HFFc6 (cell line): ENCODE measurements around the gene HS6ST3. TPM values are rescaled to one million over a fixed set of nuclear protein-coding genes. Genes with fewer than 3 reads are reported as not detected.
"Not testable (repeated sequence)": the region's sequence is repeated elsewhere in the genome, so short reads cannot be mapped to it uniquely, and the experiment has no call there.

Experiments used
- DNase-seq: peaks from one replicate; pipeline ENCODE4 v3.0.0-alpha.2; 2018
- H3K27ac Mint-ChIP-seq: 2 replicates; pipeline ENCODE4 v1.8.0; 2020; ENCODE audit warnings: mild to moderate bottlenecking, mixed read lengths
- H3K27me3 Mint-ChIP-seq: 2 replicates; pipeline ENCODE4 v1.8.0; 2021; ENCODE audit warnings: mild to moderate bottlenecking, moderate library complexity, mixed read lengths; ENCODE audit not compliant: insufficient read depth
- H3K36me3 Mint-ChIP-seq: 2 replicates; pipeline ENCODE4 v1.8.0; 2021; ENCODE audit warnings: low read depth, mixed read lengths
- H3K4me1 Mint-ChIP-seq: 2 replicates; pipeline ENCODE4 v1.8.0; 2020; ENCODE audit warnings: low read depth, mixed read lengths
- H3K4me3 Mint-ChIP-seq: 2 replicates; pipeline ENCODE4 v1.8.0; 2020; ENCODE audit warnings: mild to moderate bottlenecking, moderate library complexity, mixed read lengths
- H3K9me3 Mint-ChIP-seq: 2 replicates; pipeline ENCODE4 v1.8.0; 2020; ENCODE audit warnings: mild to moderate bottlenecking, mixed read lengths
- CTCF ChIP-seq: fragments of 200-600 bp; sonication (generic); IDR thresholded peaks from 2 replicates; pipeline ENCODE4 v1.5.0; 2021; ENCODE audit warnings: antibody characterized with exemption, mild to moderate bottlenecking
- total RNA-seq, 6 experiments: library from RNA; stranded (reverse); fragmentation: NEBNext Ultra II Directional; extraction: Animal tissue kit (Norgen Biotek cat#: 25700); gene quantifications; 2 replicates in 1 of 6; 3 replicates in 5 of 6; pipeline ENCODE4 v1.2.3, GENCODE V29; 2021

Gene HS6ST3
- total RNA-seq, 6 experiments from 2014 or later = not detected

GRCh38 chr13:96100457-96101220, 10.7 kb downstream of the HS6ST3 start:
- TF ChIP-seq CTCF = no peak
- H3K36me3 Mint-ChIP-seq = no peaks in the 10 kb centered on the region
- peaks cover under 1% of the 10 kb centered on the region for H3K27me3 Mint-ChIP-seq
- no peaks in the 10 kb centered on the region for H3K4me1 Mint-ChIP-seq
- no peaks in the 10 kb centered on the region for H3K9me3 Mint-ChIP-seq
- DNase-seq = no peak
- H3K27ac Mint-ChIP-seq = no peak overlapping the region
- H3K4me3 Mint-ChIP-seq = no peak overlapping the region

- TF ChIP-seq CTCF = no peak
Observed at GRCh38 chr13:96104516-96104915, 14.6 kb downstream of the HS6ST3 start.

GRCh38 chr13:96108072-96108471, 18.2 kb downstream of the HS6ST3 start:
- not testable (repeated sequence) for H3K4me1 Mint-ChIP-seq, H3K27ac Mint-ChIP-seq, H3K27me3 Mint-ChIP-seq, H3K36me3 Mint-ChIP-seq, DNase-seq, H3K4me3 Mint-ChIP-seq
- H3K9me3 Mint-ChIP-seq = peaks cover 11% of the 10 kb centered on the region; the same call in 1 of the 2 replicates

More at GRCh38 chr13:96104516-96104915, 14.6 kb downstream of the HS6ST3 start:
- Mint-ChIP-seq H3K4me1 (no peaks in the 10 kb centered on the region), H3K4me3 (no peak overlapping the region), H3K36me3 (no peaks in the 10 kb centered on the region), H3K27me3 (peaks cover 2% of the 10 kb centered on the region; the same call in 1 of the 2 replicates), H3K27ac (no peak overlapping the region), H3K9me3 (peaks cover 6% of the 10 kb centered on the region; the same call in 1 of the 2 replicates)
- DNase-seq = no peak

GRCh38 chr13:96109125-96109524, 19.2 kb downstream of the HS6ST3 start:
- Mint-ChIP-seq H3K27ac (no peak overlapping the region), H3K4me3 (no peak overlapping the region), H3K9me3 (peaks cover 11% of the 10 kb centered on the region; the same call in 1 of the 2 replicates), H3K4me1 (no peaks in the 10 kb centered on the region), H3K36me3 (no peaks in the 10 kb centered on the region), H3K27me3 (peaks cover 2% of the 10 kb centered on the region; the same call in 1 of the 2 replicates)
- DNase-seq = no peak
- no peak for TF ChIP-seq CTCF

- H3K36me3 Mint-ChIP-seq = no peaks in the 10 kb centered on the region
- DNase-seq = no peak
- no peaks in the 10 kb centered on the region for H3K27me3 Mint-ChIP-seq
- TF ChIP-seq CTCF = no peak
- H3K27ac Mint-ChIP-seq = no peak overlapping the region
- no peaks in the 10 kb centered on the region for H3K4me1 Mint-ChIP-seq
- no peak overlapping the region for H3K4me3 Mint-ChIP-seq
- peaks cover 11% of the 10 kb centered on the region; the same call in 1 of the 2 replicates for H3K9me3 Mint-ChIP-seq
Observed at GRCh38 chr13:96112936-96113335, 23.0 kb downstream of the HS6ST3 start.

- H3K27me3 Mint-ChIP-seq, DNase-seq, H3K4me3 Mint-ChIP-seq, H3K36me3 Mint-ChIP-seq, H3K27ac Mint-ChIP-seq, H3K4me1 Mint-ChIP-seq, H3K9me3 Mint-ChIP-seq: not testable (repeated sequence)
Observed at GRCh38 chr13:96115368-96115767, 25.5 kb downstream of the HS6ST3 start.
